Hematopoietic multipotent progenitor cell treated with erythropoietin and hydrocortisone succinate and interleukin-3 and kit ligand, for 17 days (in vitro differentiated cells): ENCODE results near the gene CLPSL1.

Experiments
- DNase-seq: peaks from one replicate; pipeline ENCODE4 v3.0.0-alpha.2; 2015; ENCODE audit warnings: low spot score

The CLPSL1 gene

DNA sequence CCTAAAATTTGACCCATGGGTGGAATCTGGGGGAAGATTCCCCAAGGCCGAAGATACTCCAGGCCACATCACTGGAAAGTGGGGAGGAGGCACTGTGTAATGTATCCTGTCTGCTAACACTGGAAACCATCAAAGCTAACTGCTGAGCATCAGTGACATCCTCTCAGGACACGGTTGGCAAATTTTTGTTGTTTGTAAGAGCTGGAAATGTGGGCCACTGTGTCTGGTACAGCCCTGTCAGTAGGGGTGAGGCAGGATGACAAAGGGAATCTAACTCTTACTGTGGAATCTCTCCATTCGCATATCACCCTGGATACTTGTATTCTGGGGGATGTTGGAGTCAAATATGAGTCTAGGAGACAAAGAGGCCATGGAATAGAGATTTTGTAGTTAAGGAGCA lies 21.4 kb upstream of the CLPSL1 start:
- DNase-seq = no peak

DNA sequence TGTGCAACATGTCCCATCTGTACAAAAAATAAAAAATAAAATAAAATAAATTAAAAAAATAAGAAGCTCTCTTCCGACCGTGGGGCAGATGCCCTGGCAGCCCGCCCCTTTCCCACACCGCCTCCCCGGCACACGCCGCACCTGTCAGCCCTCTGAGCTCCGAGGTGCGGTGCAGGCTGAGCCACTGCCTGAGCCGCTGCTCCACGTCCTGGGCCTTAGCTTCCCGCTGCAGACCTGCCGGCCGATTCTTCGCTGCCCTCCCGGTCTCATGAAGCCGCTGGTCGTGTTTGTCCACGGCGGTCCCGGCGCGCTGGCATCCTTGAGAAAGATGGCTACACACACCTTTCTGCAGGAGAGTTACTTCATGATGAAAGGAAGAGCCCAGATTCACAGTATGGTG lies 15.1 kb upstream of the CLPSL1 start:
- DNase-seq = no peak

DNA sequence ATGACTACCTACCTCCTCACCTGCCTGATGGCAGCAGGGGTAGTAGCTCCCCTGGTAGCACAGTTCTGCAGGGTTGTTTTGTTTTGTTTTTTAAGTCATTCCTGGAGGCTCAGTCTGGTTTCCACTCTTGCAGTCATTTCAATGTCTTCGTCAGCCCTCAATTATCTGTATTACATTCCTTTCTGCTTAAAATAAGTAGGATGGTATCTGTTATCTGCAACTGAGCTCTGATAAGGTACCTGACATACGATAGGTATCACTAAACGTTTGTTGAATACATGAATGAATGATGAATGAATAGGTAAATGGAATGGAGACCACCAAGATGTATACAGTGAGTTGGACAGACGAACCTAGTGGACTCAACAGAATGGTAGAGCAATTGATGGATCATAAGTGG lies 11.6 kb upstream of the CLPSL1 start:
- no peak for DNase-seq

GRCh38 chr6:35771343-35771627 lies 9.5 kb upstream of the CLPSL1 start:
- no peak for DNase-seq

- DNase-seq = no peak
Measured at GRCh38 chr6:35774116-35774794, 6.6 kb upstream of the CLPSL1 start.

DNA sequence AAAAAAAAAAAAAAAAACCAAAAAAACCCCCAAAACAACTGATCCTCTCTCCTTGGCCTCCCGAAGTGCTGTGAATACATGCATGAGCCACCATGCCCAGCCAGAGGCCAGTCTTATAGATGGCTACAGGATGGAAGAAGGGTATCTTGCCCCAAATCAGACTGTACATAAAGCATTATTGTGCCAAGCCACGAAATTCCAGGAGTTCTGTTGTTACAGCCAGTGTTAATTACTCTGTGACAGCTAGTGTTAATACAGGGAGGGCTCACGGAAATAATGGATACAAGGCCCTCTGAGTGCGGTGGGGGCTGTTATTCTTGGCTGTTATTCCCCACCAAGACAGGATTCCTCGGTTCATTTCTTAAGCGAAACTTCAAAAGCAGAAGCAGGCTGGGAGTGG lies 5.8 kb upstream of the CLPSL1 start:
- no peak for DNase-seq

GRCh38 chr6:35776364-35777215 lies 4.2 kb upstream of the CLPSL1 start, which contains the start of gene CLPSL2:
Gene CLPSL2 (plus strand): TSS chr6:35776598. CDS start chr6:35776619, 21 bp downstream.
- no peak for DNase-seq

DNA sequence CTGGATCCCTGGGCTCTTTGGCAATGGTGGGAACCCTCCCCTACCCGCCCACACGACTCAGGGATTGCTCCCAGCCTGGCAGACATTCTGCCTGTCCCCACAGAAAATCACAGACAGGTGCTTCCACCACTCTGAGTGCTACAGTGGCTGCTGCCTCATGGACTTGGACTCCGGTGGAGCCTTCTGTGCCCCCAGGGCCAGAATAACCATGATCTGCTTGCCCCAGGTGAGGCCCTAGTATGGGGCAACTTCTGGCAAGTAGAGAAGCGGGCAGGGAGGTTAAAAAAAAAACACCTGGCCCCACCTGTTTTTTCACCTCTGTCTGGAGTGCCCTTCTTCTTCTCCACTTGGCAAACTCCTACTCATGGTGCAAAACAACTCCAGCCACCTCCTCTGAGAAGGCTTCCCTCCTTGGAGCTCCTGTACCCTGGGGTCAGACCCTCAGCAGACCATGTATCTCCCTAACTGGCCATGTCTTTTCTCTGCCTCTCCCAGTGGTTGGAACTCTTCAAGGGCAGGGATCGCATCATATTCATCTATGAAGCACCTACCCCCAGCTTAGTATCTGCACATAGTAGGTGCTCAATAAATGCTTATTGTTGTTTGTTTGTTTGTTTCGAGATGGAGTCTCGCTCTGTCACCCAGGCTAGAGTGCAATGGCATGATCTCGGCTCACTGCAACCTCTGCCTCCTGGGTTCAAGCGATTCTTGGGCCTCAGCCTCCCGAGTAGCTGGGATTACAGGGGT lies 3.3 kb upstream of the CLPSL1 start:
- DNase-seq = no peak

DNA sequence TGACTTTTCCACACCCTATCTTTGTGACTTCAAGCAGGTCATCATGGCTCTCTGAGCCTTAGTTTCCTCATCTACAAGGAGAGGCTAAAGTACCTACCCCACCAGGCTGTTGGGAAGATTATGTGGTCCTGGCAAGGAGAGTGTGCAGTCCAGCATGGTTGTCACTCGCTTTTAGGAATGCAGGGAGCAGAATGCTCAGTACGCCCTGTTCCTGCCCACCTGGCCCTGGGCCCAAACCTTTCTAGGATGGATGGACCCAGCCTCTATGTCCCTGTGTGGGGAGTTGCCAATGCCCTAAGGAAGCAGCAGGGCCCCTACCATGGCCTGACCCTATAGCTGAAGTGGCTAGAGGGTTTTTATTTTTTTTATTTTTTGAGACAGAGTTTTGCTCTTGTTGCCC lies 2.4 kb upstream of the CLPSL1 start:
- DNase-seq = no peak

- no peak for DNase-seq
Measured at GRCh38 chr6:35781290-35781689, 471 bp downstream of the CLPSL1 start.

GRCh38 chr6:35782424-35782823 lies 1.6 kb downstream of the CLPSL1 start:
- DNase-seq = no peak

DNA sequence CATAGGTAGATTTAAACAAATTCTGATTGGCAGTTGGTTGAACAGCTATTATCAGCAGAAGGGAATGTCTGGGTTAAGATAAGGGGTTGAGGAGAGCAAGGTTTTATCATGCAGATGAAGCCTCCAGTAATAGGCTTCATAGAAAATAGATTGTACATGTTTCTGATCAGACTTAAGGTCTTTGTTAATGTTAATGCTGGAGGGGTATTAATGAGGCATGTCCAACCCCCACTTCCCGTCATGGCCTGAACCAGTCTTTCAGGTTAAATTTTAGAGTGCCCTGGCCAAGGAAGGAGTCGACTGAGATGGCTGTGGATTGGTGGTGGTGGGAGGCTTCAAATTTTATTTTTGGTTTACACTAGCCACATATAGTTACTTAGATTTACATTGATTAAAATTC lies 3.4 kb downstream of the CLPSL1 start:
- no peak for DNase-seq

GRCh38 chr6:35786272-35786671 lies 5.5 kb downstream of the CLPSL1 start:
- DNase-seq = no peak

- DNase-seq = no peak
Measured at GRCh38 chr6:35786810-35787209, 6.0 kb downstream of the CLPSL1 start.

DNA sequence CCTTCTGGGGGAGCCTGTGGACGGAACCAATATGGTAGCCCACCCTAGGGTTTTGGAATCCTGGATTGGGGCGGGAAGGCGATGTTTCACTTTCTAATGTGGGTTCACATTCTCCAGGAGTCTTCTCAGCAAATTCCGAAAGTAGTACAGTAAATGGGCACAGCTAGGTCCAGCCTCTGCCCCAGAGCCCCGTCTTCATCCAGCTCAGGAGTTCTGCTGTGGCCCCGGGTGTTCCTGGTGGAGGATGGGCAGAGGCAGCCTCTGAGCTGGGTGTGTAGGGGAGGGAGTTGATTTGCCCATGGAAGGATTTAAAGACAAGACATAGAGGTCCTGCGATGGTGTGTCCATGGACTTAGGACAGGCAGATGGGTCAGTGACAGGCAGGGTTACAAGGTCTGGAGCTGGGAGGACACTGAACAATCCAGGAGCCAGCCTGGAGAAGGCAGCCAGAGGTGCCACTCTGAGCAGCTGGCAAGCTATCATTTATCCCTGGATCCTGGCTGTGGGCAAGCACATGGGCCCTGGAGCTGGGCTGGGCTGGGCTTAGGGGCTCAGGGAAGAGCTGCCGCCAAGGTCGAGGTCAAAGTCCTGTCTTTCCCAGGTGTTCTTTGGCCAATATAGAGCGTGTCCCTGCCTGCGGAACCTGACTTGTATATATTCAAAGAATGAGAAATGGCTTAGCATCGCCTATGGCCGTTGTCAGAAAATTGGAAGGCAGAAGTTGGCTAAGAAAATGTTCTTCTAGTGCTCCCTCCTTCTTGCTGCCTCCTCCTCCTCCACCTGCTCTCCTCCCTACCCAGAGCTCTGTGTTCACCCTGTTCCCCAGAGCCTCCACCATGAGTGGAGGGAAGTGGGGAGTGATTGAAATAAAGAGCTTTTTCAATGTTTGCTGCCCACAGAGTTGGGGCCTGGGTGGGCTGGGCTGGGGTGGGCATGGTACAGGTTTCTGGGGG lies 6.7 kb downstream of the CLPSL1 start:
- DNase-seq = no peak

DNA sequence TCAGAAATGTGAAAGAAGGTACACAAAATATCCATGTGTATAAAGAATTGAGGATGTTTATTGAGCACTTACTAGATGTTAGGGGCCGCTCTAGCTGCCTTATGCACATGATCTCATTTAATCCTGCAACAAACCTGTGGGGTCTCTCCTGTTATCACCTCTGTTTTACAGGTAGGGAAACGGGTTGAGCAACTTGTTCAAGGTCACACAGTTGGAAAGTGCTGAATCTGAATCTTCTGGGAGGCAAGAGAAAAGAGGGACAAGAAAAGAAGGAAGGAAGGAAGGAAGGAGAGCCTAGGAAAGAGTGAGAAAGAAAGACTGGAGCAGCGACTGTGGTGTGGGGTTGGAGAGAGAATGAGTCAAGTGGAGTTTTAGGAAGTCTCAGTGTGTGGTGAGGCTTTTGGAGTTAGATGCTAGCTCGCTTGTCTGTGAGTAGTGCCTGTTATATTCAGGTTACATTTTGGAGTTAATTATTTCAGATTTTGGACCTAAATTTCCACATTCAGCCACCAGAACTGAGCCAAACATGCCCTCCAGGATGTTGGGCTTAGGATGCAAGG lies 7.7 kb downstream of the CLPSL1 start:
- DNase-seq = no peak

DNA sequence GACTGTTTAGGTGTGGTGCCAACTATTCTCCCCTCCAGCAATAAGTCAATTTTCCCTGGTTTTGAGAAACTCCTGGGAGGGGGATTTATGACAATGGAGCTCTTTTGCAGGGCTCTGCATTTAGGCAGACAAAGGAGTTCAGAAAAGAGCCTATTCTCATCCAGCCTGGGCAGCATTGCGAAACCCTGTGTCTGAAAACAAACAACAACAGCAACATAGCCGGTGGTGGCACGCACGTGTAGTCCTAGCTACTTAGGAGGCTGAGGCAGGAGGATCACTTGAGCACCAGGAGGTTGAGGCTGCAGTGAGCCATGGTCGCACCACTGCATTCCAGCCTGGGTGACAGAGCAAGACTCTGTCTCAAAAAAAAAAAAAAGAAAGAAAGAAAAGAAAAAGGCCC lies 9.9 kb downstream of the CLPSL1 start:
- DNase-seq = no peak

DNA sequence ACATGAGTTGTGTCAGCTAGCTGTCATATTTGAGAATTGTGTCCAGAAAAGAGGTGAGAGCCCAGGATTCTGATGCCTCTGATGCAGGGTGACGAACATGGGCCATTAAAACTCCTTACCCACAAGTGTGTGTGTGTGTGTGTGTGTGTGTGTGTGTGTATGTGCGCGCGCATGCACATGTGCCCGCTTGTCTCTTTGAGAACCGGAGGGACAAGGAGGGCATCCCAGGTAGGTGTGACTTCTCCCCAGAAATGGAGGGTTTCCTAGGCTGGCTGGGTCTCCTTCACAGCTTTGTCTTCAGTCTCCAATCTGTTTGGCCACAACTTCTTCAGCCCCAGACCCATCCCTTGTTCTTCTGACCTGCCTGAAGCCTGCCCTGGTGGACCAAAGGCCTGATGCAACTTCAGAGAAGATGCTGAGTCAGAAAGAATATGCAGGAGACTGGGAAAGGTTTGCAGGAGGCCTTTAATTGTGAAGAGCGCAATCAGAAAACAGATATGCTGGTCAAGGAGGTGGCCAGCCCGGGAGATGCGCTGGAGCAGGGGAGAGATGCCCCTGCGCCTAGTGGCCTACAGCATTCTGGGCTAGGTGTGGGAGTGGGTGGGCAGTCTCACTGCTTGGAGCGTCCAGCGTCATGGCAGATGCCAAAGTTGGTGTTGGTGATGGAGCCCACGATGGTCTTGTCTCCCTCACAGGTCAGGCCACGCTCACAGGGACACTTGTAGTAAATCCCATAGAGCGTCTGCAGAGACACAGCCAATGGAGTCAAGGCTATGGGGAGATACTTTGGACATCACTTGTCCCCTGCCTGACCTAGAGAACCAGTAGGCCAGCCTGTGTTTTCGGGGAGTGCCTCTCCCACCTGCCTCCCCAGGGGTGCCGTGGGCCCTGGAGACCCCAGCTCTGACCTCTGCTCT lies 14.0 kb downstream of the CLPSL1 start:
- no peak for DNase-seq

- DNase-seq = no peak
Measured at GRCh38 chr6:35795453-35796071, 14.7 kb downstream of the CLPSL1 start.

DNA sequence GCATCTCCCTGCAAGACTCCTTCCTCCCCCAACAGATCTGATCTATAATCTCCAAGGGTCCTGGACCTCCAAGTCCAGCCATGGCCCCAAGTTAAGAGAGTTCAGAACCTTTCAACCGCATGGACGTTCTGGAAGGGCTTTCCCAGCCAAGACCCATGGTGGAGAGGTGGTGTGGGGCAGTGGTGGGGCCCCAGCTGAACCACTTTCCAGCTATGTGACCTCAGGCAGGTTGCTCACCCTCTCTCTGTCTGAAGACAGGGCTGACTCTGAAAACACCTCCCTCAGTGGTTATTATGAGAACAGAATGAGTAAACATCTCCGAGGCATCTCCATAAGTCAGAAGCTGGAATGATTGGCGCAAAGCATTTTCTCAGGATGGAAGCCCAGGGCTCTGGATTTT lies 15.4 kb downstream of the CLPSL1 start:
- no peak for DNase-seq
